NCI-H1436 treated with DMSO at 0.1 percent for 48 hours (cell line): ENCODE measurements around the gene TMEM62.

Experiments used
- DNase-seq: peaks from one replicate; lab custom pipeline; 2025; lab: John Stamatoyannopoulos, UW

The TMEM62 gene

GRCh38 chr15:43133430-43134156 is at the start of gene TMEM62:
Gene TMEM62, plus strand, starts transcription at chr15:43133586. Its CDS starts 217 bp downstream, at chr15:43133803.
- no peak for DNase-seq

GRCh38 chr15:43085921-43086320 is 47.5 kb upstream of the TMEM62 start:
- no peak for DNase-seq

GRCh38 chr15:43086551-43086950 is 46.8 kb upstream of the TMEM62 start:
- no peak for DNase-seq

- no peak for DNase-seq
Measured at GRCh38 chr15:43091859-43092258, 41.5 kb upstream of the TMEM62 start.

- no peak for DNase-seq
Measured at GRCh38 chr15:43093026-43093425, 40.4 kb upstream of the TMEM62 start.

GRCh38 chr15:43094416-43095030 is 38.9 kb upstream of the TMEM62 start:
- no peak for DNase-seq

GRCh38 chr15:43095243-43095642 is 38.1 kb upstream of the TMEM62 start:
- DNase-seq, result no peak

- DNase-seq, result no peak
Measured at GRCh38 chr15:43095708-43096347, 37.6 kb upstream of the TMEM62 start.

- DNase-seq, result no peak
Measured at GRCh38 chr15:43096411-43096810, 37.0 kb upstream of the TMEM62 start.

GRCh38 chr15:43099105-43099845 is 34.1 kb upstream of the TMEM62 start:
- DNase-seq, result no peak

GRCh38 chr15:43100971-43101370 is 32.4 kb upstream of the TMEM62 start:
- DNase-seq, result no peak

GRCh38 chr15:43102187-43102586 is 31.2 kb upstream of the TMEM62 start:
- no peak for DNase-seq

- DNase-seq, result no peak
Measured at GRCh38 chr15:43103907-43104306, 29.5 kb upstream of the TMEM62 start.

- DNase-seq, result no peak
Measured at GRCh38 chr15:43104426-43104825, 29.0 kb upstream of the TMEM62 start.

- no peak for DNase-seq
Measured at GRCh38 chr15:43105077-43105736, 28.2 kb upstream of the TMEM62 start.

GRCh38 chr15:43105778-43106485 is 27.5 kb upstream of the TMEM62 start, which contains the start of gene UBR1:
Gene UBR1, minus strand, starts transcription at chr15:43106038. Its CDS starts 16 bp downstream, at chr15:43106022.
- peak; percentile 45 for DNase-seq

- no peak for DNase-seq
Measured at GRCh38 chr15:43106486-43106829, 26.9 kb upstream of the TMEM62 start.

GRCh38 chr15:43107751-43108150 is 25.6 kb upstream of the TMEM62 start:
- DNase-seq, result no peak

GRCh38 chr15:43111354-43111753 is 22.0 kb upstream of the TMEM62 start:
- DNase-seq, result no peak

- DNase-seq, result no peak
Measured at GRCh38 chr15:43118286-43118685, 15.1 kb upstream of the TMEM62 start.

GRCh38 chr15:43118829-43119228 is 14.6 kb upstream of the TMEM62 start:
- no peak for DNase-seq
